ENCODE data around the gene CYP1A2.
A peak's percentile ranks its signal among the peaks of the same experiment; 100 is the strongest.
"Not testable (repeated sequence)": the region's sequence is repeated elsewhere in the genome, so short reads cannot be mapped to it uniquely, and the experiment has no call there.

Gene CYP1A2

GRCh38 chr15:74748322-74748946 is at the start of gene CYP1A2:
TSS of gene CYP1A2 (plus strand) at chr15:74748845. CDS start at chr15:74749739, 894 bp downstream.
- DNase-seq, result no peak

GRCh38 chr15:74709011-74709410 is 39.6 kb upstream of the CYP1A2 start:
- no peak for DNase-seq

GRCh38 chr15:74709892-74710291 is 38.8 kb upstream of the CYP1A2 start:
- no peak for DNase-seq

GRCh38 chr15:74710319-74711094 is 38.1 kb upstream of the CYP1A2 start:
- no peak for DNase-seq

- DNase-seq, result no peak
Observed at GRCh38 chr15:74712311-74712710, 36.3 kb upstream of the CYP1A2 start.

GRCh38 chr15:74716651-74717050 is 32.0 kb upstream of the CYP1A2 start:
- no peak for DNase-seq

- DNase-seq, result no peak
Observed at GRCh38 chr15:74722591-74722990, 26.1 kb upstream of the CYP1A2 start.

GRCh38 chr15:74723187-74723586 is 25.5 kb upstream of the CYP1A2 start:
- DNase-seq, result no peak

GRCh38 chr15:74723754-74724334 is 24.8 kb upstream of the CYP1A2 start:
- DNase-seq, result peak; percentile 21

GRCh38 chr15:74724570-74725224 is 23.9 kb upstream of the CYP1A2 start:
- DNase-seq, result no peak

GRCh38 chr15:74725225-74725774 is 23.3 kb upstream of the CYP1A2 start, which contains the start of gene CYP1A1:
TSS of gene CYP1A1 (minus strand) at chr15:74725528. CDS start at chr15:74723097, 2,431 bp downstream.
- DNase-seq, result peak; percentile 18

GRCh38 chr15:74725845-74726773 is 22.5 kb upstream of the CYP1A2 start:
- DNase-seq, result peak; percentile 50

- DNase-seq, result peak; percentile 26
Observed at GRCh38 chr15:74726774-74727164, 21.9 kb upstream of the CYP1A2 start.

- no peak for DNase-seq
Observed at GRCh38 chr15:74727727-74728126, 20.9 kb upstream of the CYP1A2 start.

GRCh38 chr15:74728699-74729098 is 19.9 kb upstream of the CYP1A2 start:
- DNase-seq, result not testable (repeated sequence)

- not testable (repeated sequence) for DNase-seq
Observed at GRCh38 chr15:74729372-74729771, 19.3 kb upstream of the CYP1A2 start.

- DNase-seq, result no peak
Observed at GRCh38 chr15:74730619-74731316, 17.9 kb upstream of the CYP1A2 start.

- no peak for DNase-seq
Observed at GRCh38 chr15:74732846-74733245, 15.8 kb upstream of the CYP1A2 start.

- DNase-seq, result no peak
Observed at GRCh38 chr15:74733269-74733668, 15.4 kb upstream of the CYP1A2 start.

GRCh38 chr15:74735305-74735704 is 13.3 kb upstream of the CYP1A2 start:
- no peak for DNase-seq

- DNase-seq, result not testable (repeated sequence)
Observed at GRCh38 chr15:74738239-74738638, 10.4 kb upstream of the CYP1A2 start.

All from activated CD4-positive, alpha-beta T cell treated with anti-CD3 and anti-CD28 coated beads, Interleukin-2, amount 50 U/mL, for 16 hours (primary cell).